IMR-90 (cell line): Measurements from ENCODE around the gene CCDC116. TPM values are rescaled to one million over a fixed set of nuclear protein-coding genes. Genes with fewer than 3 reads are reported as not detected.

Experiments used
- ATAC-seq: fragments of 200-7000 bp; cut with Tn5 transposase; 2 replicates; pipeline ENCODE4 v1.9.1; 2020; ENCODE audit warnings: low read depth, mild to moderate bottlenecking, moderate library complexity
- BruUV-seq: library from RNA; stranded (reverse); fragments of 400-500 nt; replicated peaks from 2 replicates; lab custom pipeline; 2021; lab: Mats Ljungman, UMichigan
- CTCF ChIA-PET: fragments of 300-600 bp; formaldehyde crosslinking; extraction: SDS; loops from one replicate; lab custom pipeline; 2021; ENCODE audit warnings: antibody characterized with exemption; lab: Yijun Ruan, JAX
- POLR2A ChIA-PET: fragments of 300-600 bp; sonication (Branson Sonifier 250); formaldehyde crosslinking; loops from one replicate; lab custom pipeline; 2022; ENCODE audit warnings: antibody characterized with exemption; ENCODE audit not compliant: unreplicated experiment; lab: Charles Lee
- DNase-seq: peaks from one replicate; pipeline ENCODE4 v3.0.0; 2013
- H2AFZ ChIP-seq: replicated peaks from 2 replicates; pipeline ENCODE3; 2013; ENCODE audit warnings: low read length, mild to moderate bottlenecking; ENCODE audit not compliant: poor library complexity
- H2AK5ac ChIP-seq: 2 replicates; pipeline ENCODE4 v1.6.1; 2013; ENCODE audit warnings: low read depth, low read length, inconsistent platforms
- H2AK9ac ChIP-seq: replicated peaks from 2 replicates; pipeline ENCODE3; 2013; ENCODE audit warnings: mild to moderate bottlenecking, low read depth, low read length, moderate library complexity; ENCODE audit not compliant: poor library complexity
- H2BK120ac ChIP-seq: 2 replicates; pipeline ENCODE4 v1.6.1; 2013; ENCODE audit warnings: low read depth, low read length, inconsistent platforms
- H2BK15ac ChIP-seq: 3 replicates; pipeline ENCODE4 v1.6.1; 2013; ENCODE audit warnings: low read depth, low read length, inconsistent platforms
- H2BK20ac ChIP-seq: 2 replicates; pipeline ENCODE4 v1.6.1; 2013; ENCODE audit warnings: low read depth, mild to moderate bottlenecking, inconsistent platforms, low read length, moderate library complexity
- H2BK5ac ChIP-seq: 2 replicates; pipeline ENCODE4 v1.6.1; 2013; ENCODE audit warnings: mild to moderate bottlenecking, low read depth, low read length, inconsistent platforms; ENCODE audit not compliant: poor library complexity, severe bottlenecking
- H3K14ac ChIP-seq: replicated peaks from 2 replicates; pipeline ENCODE4 v1.6.1; 2013; ENCODE audit warnings: low read depth, low read length, inconsistent platforms
- H3K18ac ChIP-seq: 2 replicates; pipeline ENCODE4 v1.6.1; 2013; ENCODE audit warnings: low read depth, low read length, control low read depth
- H3K23ac ChIP-seq: 2 replicates; pipeline ENCODE4 v1.6.1; 2013; ENCODE audit warnings: low read depth, low read length, inconsistent platforms
- H3K27ac ChIP-seq: 2 replicates; pipeline ENCODE4 v1.5.1; 2013; ENCODE audit warnings: mild to moderate bottlenecking, control low read depth, low read length; ENCODE audit not compliant: insufficient read depth
- H3K27me3 ChIP-seq: 2 replicates; pipeline ENCODE4 v1.6.1; 2013; ENCODE audit warnings: low read length; ENCODE audit not compliant: control insufficient read depth, insufficient read depth
- H3K36me3 ChIP-seq: 2 replicates; pipeline ENCODE4 v1.6.1; 2013; ENCODE audit warnings: low read length, mixed read lengths; ENCODE audit not compliant: control insufficient read depth, insufficient read depth
- H3K4ac ChIP-seq: 2 replicates; pipeline ENCODE4 v1.6.1; 2013; ENCODE audit warnings: low read depth, low read length, inconsistent platforms
- H3K4me1 ChIP-seq: 2 replicates; pipeline ENCODE4 v1.6.1; 2013; ENCODE audit warnings: low read length, mixed read lengths; ENCODE audit not compliant: control insufficient read depth, insufficient read depth
- H3K4me2 ChIP-seq: 2 replicates; pipeline ENCODE4 v1.6.1; 2013; ENCODE audit warnings: low read depth, mild to moderate bottlenecking, control low read depth, low read length, moderate library complexity
- H3K4me3 ChIP-seq: 2 replicates; pipeline ENCODE4 v1.5.1; 2013; ENCODE audit warnings: low read depth, mild to moderate bottlenecking, control low read depth, low read length, moderate library complexity; ENCODE audit not compliant: insufficient read depth
- H3K56ac ChIP-seq: 2 replicates; pipeline ENCODE4 v1.6.1; 2013; ENCODE audit warnings: low read length, inconsistent platforms; ENCODE audit not compliant: insufficient read depth; ENCODE audit errors: extremely low read depth
- H3K79me1 ChIP-seq, 2 experiments: 2 replicates each; pipeline ENCODE4 v1.6.1; 2013; ENCODE audit warnings: low read length in 2 of 2, inconsistent platforms in 1 of 2, low read depth in 1 of 2
- H3K9ac ChIP-seq: 2 replicates; pipeline ENCODE4 v1.6.1; 2013; ENCODE audit warnings: low read depth, low read length, control low read depth
- H3K9me1 ChIP-seq: 2 replicates; pipeline ENCODE4 v1.6.1; 2013; ENCODE audit warnings: low read length, inconsistent platforms; ENCODE audit not compliant: insufficient read depth
- H3K9me3 ChIP-seq: 2 replicates; pipeline ENCODE4 v1.6.1; 2013; ENCODE audit warnings: low read length; ENCODE audit not compliant: control insufficient read depth, insufficient read depth
- H4K20me1 ChIP-seq: 2 replicates; pipeline ENCODE4 v1.6.1; 2013; ENCODE audit warnings: low read length, inconsistent platforms; ENCODE audit not compliant: insufficient read depth
- H4K5ac ChIP-seq: 2 replicates; pipeline ENCODE4 v1.6.1; 2013; ENCODE audit warnings: mild to moderate bottlenecking, low read depth, low read length, control low read depth
- H4K8ac ChIP-seq, 2 experiments: 2 replicates each; pipeline ENCODE4 v1.6.1; 2013; ENCODE audit warnings: low read depth in 2 of 2, low read length in 2 of 2, control low read depth in 1 of 2, inconsistent platforms in 1 of 2
- H4K91ac ChIP-seq: 2 replicates; pipeline ENCODE4 v1.6.1; 2013; ENCODE audit warnings: low read depth, low read length, inconsistent platforms; ENCODE audit not compliant: insufficient read depth
- BHLHE40 ChIP-seq: fragments of 150-350 bp; IDR thresholded peaks from 2 replicates; pipeline ENCODE4 v1.6.1; 2016; ENCODE audit warnings: mild to moderate bottlenecking, low read depth, low read length
- CEBPB ChIP-seq: IDR thresholded peaks from 2 replicates; pipeline ENCODE4 v1.6.1; 2012; ENCODE audit warnings: low read depth, low read length, improper control_type of control experiment
- CHD1 ChIP-seq: IDR thresholded peaks from 2 replicates; pipeline ENCODE4 v1.6.1; 2012; ENCODE audit warnings: low read depth, low read length, improper control_type of control experiment
- CTCF ChIP-seq: conservative IDR thresholded peaks from 2 replicates; pipeline ENCODE4 v1.5.1; 2012; ENCODE audit warnings: mild to moderate bottlenecking, low read depth, low read length, improper control_type of control experiment
- POLR2A ChIP-seq: IDR thresholded peaks from 2 replicates; pipeline ENCODE4 v1.6.1; 2012; ENCODE audit warnings: mild to moderate bottlenecking, low read depth, low read length
- RAD21 ChIP-seq: IDR thresholded peaks from 2 replicates; pipeline ENCODE4 v1.6.1; 2012; ENCODE audit warnings: low read length, improper control_type of control experiment
- RFX5 ChIP-seq: IDR thresholded peaks from 2 replicates; pipeline ENCODE4 v1.8.0; 2012; ENCODE audit warnings: low read depth, mild to moderate bottlenecking, low read length, moderate library complexity
- SMC3 ChIP-seq: fragments of 150-350 bp; IDR thresholded peaks from 2 replicates; pipeline ENCODE4 v1.6.1; 2016; ENCODE audit warnings: low read depth, mild to moderate bottlenecking, antibody characterized with exemption, low read length, moderate library complexity
- WGBS, 2 experiments: methylation state at CpG; one replicate each; pipeline versions ENCODE4 v1.1.5 to v1.1.7; 2013; ENCODE audit warnings: missing lambda C conversion rate in 2 of 2; ENCODE audit not compliant: insufficient read length in 1 of 2; ENCODE audit errors: extremely low coverage in 2 of 2; 5-methylcytosine and 5-hydroxymethylcytosine counted together
- dilution Hi-C: fragments of 300-500 bp; cut with HindIII; formaldehyde crosslinking; loops from one replicate; pipeline ENCODE4 v1.14.3; 2018; ENCODE audit warnings: low sequenced_read_pairs; ENCODE audit not compliant: unreplicated experiment
- in situ Hi-C: fragments of 300-500 bp; cut with MboI; formaldehyde crosslinking; loops from 3 replicates; pipeline ENCODE4 v1.14.3; 2019; ENCODE audit warnings: low sequenced_read_pairs, inconsistent platforms, mixed read lengths
- intact Hi-C: fragments of 100-400 bp; cut with micrococcal nuclease; formaldehyde crosslinking; loops from 2 replicates; pipeline ENCODE4 v1.10.0; 2022
- polyA plus RNA-seq, 3 experiments: library from polyadenylated mRNA; depleted of rRNA; stranded (reverse); fragments of >200 nt; gene quantifications; 2 replicates each; pipeline ENCODE4 v1.2.3, GENCODE V29; 2012; ENCODE audit warnings: low replicate concordance in 1 of 3
- total RNA-seq: library from RNA; depleted of rRNA; stranded (reverse); fragments of >200 nt; gene quantifications from 2 replicates; pipeline ENCODE4 v1.2.3, GENCODE V29; 2012
- TF ChIP-seq, protein P1 (sequence below): fragments of 150-350 bp; IDR thresholded peaks from 2 replicates; pipeline ENCODE4 v1.6.1; 2016; ENCODE audit warnings: low read depth, mild to moderate bottlenecking, low read length, moderate library complexity, borderline replicate concordance
- TF ChIP-seq, protein P2 (sequence below): fragments of 150-350 bp; IDR thresholded peaks from 2 replicates; pipeline ENCODE4 v1.6.1; 2017; ENCODE audit warnings: mild to moderate bottlenecking, antibody characterized with exemption, low read length, low read depth

Gene CCDC116
- total and polyA plus RNA-seq, 2 of the 4 experiments (the other 2 are of a cell fraction): under 0.01 to 0.27 TPM

DNA sequence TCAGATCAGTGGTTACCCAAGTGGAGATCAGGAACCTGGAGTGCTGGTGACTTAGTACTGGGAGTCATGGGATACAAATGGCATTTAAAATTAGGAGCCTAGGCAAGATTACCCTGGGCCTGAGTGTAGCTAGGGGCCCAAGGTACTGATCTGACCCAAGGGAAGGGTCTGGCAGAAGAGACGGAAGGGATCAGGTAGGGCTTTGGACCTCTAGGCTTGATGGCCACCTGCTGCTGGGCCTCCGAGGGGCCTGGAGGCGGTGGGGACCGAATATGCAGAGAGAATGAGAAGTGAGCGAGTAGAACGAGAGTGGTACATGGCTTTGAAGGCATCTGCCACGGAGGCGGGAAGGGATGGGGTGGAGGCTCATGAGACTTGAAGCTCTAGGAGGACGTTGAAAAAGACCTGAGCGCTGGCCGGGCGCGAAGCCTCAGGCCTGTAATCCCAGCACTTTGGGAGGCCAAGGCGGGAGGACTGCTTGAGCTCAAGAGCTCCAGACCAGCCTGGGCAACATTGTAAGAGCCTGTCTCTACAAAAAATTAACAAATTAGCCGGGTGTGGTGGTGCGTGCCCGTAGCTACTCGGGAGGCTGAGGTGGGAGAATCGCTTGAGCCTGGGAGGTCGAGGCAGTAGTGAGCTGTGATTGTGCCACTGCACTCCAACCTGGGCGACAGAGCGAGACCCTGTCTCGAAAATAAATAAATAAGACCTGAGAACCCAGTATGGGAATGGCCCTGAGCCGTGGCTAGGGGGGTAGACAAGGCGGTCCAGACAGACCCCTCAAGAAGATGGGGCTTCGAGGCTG, 32.7 kb downstream of the CCDC116 start:
- POLR2A ChIA-PET: no interaction called here
- Histone ChIP-seq H2BK120ac (no peak overlapping the region), H3K9ac (no peak overlapping the region), H2AK5ac (0 out of 2 replicates have a peak overlapping the region, but pooled peaks have one; percentile 60), H3K4me3 (peak overlapping the region; percentile 68), H3K4me1 (peaks cover 2% of the 10 kb centered on the region), H3K27ac (no peak overlapping the region), H3K18ac (no peak overlapping the region), H3K23ac (no peak overlapping the region), H3K4ac (no peak overlapping the region), H3K14ac (no peak overlapping the region), H3K4me2 (peak overlapping the region; percentile 93), H2BK20ac (no peak overlapping the region), H2AK9ac (peak overlapping the region; percentile 85), H4K5ac (0 out of 2 replicates have a peak overlapping the region, but pooled peaks have one; percentile 22), H3K9me1 (peaks cover 7% of the 10 kb centered on the region), H2AFZ (peak overlapping the region; percentile 97), H3K79me1 (peaks cover 18 to 30% of the 10 kb centered on the region in 2 experiments), H3K9me3 (no peaks in the 10 kb centered on the region), H4K20me1 (no peaks in the 10 kb centered on the region; the same call in 1 of the 2 replicates), H3K36me3 (no peaks in the 10 kb centered on the region), H3K27me3 (peaks cover 4% of the 10 kb centered on the region; the same call in 1 of the 2 replicates), H4K8ac (peak overlapping the region; percentile 76 to 88), H3K56ac (no peak overlapping the region), H4K91ac (no peak overlapping the region; the same call in 1 of the 2 replicates), H2BK5ac (no peak overlapping the region), H2BK15ac (no peak overlapping the region)
- ATAC-seq (no peak), DNase-seq (no peak)
- WGBS, 2 experiments: 71% methylated on average over 15 of the region's 26 CpGs; no CpG with 5 or more reads in 1 of the 2 experiments
- dilution Hi-C loops (no loop called here), intact Hi-C loops (loop anchor here (5.0 kb wide), 1 partner anchor 272 kb away; no protein-coding TSS in a partner anchor), in situ Hi-C loops (no loop called here)
- BruUV-seq: no TSS peak
- CTCF ChIA-PET: interaction anchor here (2.2 kb wide), 1 partner anchor 19 kb away, joined by 6 read pairs; no protein-coding TSS in a partner anchor
- no peak for TF ChIP-seq CTCF
- TF ChIP-seq CHD1: no peak
- TF ChIP-seq, protein P1, sequence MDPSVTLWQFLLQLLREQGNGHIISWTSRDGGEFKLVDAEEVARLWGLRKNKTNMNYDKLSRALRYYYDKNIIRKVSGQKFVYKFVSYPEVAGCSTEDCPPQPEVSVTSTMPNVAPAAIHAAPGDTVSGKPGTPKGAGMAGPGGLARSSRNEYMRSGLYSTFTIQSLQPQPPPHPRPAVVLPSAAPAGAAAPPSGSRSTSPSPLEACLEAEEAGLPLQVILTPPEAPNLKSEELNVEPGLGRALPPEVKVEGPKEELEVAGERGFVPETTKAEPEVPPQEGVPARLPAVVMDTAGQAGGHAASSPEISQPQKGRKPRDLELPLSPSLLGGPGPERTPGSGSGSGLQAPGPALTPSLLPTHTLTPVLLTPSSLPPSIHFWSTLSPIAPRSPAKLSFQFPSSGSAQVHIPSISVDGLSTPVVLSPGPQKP: no peak
- no peak for TF ChIP-seq RAD21
- no peak for TF ChIP-seq POLR2A
- TF ChIP-seq CEBPB: no peak
- TF ChIP-seq, protein P2, sequence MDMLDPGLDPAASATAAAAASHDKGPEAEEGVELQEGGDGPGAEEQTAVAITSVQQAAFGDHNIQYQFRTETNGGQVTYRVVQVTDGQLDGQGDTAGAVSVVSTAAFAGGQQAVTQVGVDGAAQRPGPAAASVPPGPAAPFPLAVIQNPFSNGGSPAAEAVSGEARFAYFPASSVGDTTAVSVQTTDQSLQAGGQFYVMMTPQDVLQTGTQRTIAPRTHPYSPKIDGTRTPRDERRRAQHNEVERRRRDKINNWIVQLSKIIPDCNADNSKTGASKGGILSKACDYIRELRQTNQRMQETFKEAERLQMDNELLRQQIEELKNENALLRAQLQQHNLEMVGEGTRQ: no peak
- TF ChIP-seq SMC3: no peak
- no peak for TF ChIP-seq BHLHE40
- no peak for TF ChIP-seq RFX5
